Measurements from ENCODE around the gene PCP4.

PCP4 gene

GRCh38 chr21:39972471-39972870 is 105.2 kb downstream of the PCP4 start:
- DNase-seq (ENCODE audit: low read depth in 2 of 2), result no peak

GRCh38 chr21:39972976-39973770 is 105.9 kb downstream of the PCP4 start:
- DNase-seq (ENCODE audit: low read depth in 2 of 2), result no peak

DNA sequence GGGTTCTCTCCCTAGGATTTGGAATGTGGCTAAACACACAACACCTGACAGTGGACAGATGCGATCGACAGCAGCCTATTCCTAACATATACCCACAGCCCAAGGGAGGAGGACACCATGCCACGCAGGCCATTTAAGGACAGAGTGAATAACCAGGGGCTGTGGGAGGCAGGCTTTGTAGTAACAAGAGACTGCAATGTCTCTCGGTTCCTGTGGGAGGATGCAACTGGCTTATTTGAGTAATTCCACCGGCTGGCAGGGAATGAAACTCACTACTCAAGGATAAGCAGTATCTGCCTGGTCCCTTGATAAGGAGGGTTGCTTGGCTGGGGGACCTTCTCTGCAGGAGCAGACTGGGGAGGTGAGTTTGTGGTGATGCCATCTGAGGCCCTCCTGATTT is 109.6 kb downstream of the PCP4 start:
- no peak for DNase-seq (ENCODE audit: low read depth in 2 of 2)

Measured in stimulated activated CD8-positive, alpha-beta memory T cell treated with anti-CD3 and anti-CD28 coated beads, Interleukin-2, amount 100 ng/mL, for 48 hours (primary cell).